Measurements from ENCODE around the gene CFAP97.

Gene CFAP97

DNA sequence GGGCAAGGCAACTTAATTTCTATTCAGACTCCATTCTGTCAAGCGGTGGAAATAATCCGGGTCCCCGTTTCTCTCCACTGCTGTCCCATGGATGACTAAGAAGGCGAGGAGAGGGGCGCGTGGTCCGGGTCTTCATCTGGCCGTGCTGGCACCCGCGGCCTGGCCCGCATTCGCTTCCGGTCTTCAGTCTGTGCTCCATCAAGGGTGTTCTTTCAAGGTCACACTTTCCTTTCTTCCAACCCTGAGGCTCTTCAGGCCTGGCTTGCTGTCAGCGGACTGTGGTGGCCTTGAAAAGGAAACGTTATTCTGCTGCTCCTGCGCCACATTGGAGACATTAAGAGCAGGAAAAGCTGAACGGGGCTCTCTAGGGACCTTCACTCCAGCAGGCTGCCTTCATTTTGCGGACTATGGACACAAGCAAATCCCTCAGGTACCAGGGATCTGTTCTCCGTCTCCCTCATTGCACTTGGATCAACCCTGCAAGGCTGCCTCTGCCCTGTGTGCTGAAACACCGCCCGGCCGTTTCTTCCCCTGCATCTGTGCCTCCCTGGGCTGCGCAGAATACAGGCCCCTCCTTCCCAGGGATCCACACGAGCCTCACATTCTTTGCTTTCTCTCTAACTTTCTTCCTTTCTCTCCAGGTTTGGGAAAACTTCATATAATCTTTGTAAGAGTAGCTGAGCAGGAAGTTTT is 66.4 kb downstream of the CFAP97 start:
- H2BK15ac ChIP-seq (replicated peaks; ENCODE audit: low read depth) = no peak overlapping the region
- H3K56ac ChIP-seq (ENCODE audit: low read length) = no peak overlapping the region
- H3K79me1 ChIP-seq (ENCODE audit: low read length) = no peaks in the 10 kb centered on the region
- H3K4me1 ChIP-seq (ENCODE audit: control insufficient read depth, low read depth, low read length) = no peaks in the 10 kb centered on the region
- H3K79me2 ChIP-seq (ENCODE audit: control insufficient read depth, insufficient read depth, low read length) = no peaks in the 10 kb centered on the region
- no peak overlapping the region for H2BK5ac ChIP-seq (ENCODE audit: low read length)
- no peak overlapping the region for H2BK120ac ChIP-seq (ENCODE audit: low read depth, low read length)
- H3K4ac ChIP-seq (ENCODE audit: low read depth, low read length) = no peak overlapping the region
- H3K18ac ChIP-seq (ENCODE audit: low read length) = no peak overlapping the region
- DNase-seq = no peak
- H3K4me2 ChIP-seq (ENCODE audit: low read length) = no peak overlapping the region
- H2AK5ac ChIP-seq (ENCODE audit: low read length) = no peak overlapping the region
- WGBS (ENCODE audit: extremely low coverage, insufficient coverage, low lambda C conversion rate) = no CpG with 5 or more reads among the region's 24 CpGs
- H4K8ac ChIP-seq (ENCODE audit: low read depth, low read length) = no peak overlapping the region
- no peak overlapping the region for H3K23ac ChIP-seq (ENCODE audit: low read length)
- no peak overlapping the region for H4K5ac ChIP-seq (ENCODE audit: low read length)
- no peaks in the 10 kb centered on the region for H3K27me3 ChIP-seq (ENCODE audit: insufficient read depth, low read length, poor library complexity)
- no peak overlapping the region for H3K9ac ChIP-seq (ENCODE audit: low read length)
- no peaks in the 10 kb centered on the region for H3K36me3 ChIP-seq (ENCODE audit: control insufficient read depth, insufficient read depth, low read length)
- H3K4me3 ChIP-seq (ENCODE audit: low read length) = no peak overlapping the region
- H3K27ac ChIP-seq (ENCODE audit: low read depth, low read length) = no peak overlapping the region

DNA sequence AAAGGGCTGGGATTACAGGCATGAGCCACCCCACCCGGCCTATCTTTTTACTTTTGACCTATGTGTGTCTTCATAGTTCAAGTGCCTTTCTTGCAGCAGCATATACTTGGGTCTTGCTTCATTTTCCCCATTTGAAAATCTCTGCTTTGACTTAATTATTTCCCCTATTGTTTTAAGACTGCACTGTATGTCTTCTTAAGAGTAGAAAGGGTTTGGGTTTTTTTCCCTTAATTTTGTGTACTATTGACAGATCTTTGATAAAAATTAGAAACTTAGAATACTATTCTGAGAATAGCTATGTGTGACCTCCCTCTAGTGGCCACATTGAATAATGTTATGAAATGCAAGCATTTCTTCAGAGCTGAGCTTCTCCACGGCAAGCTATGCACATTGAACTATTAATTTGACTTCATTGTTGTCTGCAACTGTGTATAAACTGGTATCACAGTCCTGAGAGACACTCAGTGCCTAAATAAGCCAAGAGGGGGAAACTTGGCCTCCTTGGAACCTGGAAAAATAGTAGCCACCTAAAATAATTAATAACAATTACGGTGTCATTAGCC is 69.4 kb downstream of the CFAP97 start:
- H3K18ac ChIP-seq (ENCODE audit: low read length) = no peak overlapping the region
- no peak overlapping the region for H2BK5ac ChIP-seq (ENCODE audit: low read length)
- DNase-seq = peak; percentile 61
- no peaks in the 10 kb centered on the region for H3K79me2 ChIP-seq (ENCODE audit: control insufficient read depth, insufficient read depth, low read length)
- H3K4ac ChIP-seq (ENCODE audit: low read depth, low read length) = no peak overlapping the region
- H3K23ac ChIP-seq (ENCODE audit: low read length) = no peak overlapping the region
- no peaks in the 10 kb centered on the region for H3K27me3 ChIP-seq (ENCODE audit: insufficient read depth, low read length, poor library complexity)
- H3K27ac ChIP-seq (ENCODE audit: low read depth, low read length) = no peak overlapping the region
- H4K5ac ChIP-seq (ENCODE audit: low read length) = no peak overlapping the region
- no peak overlapping the region for H3K4me3 ChIP-seq (ENCODE audit: low read length)
- no CpG with 5 or more reads among the region's 3 CpGs for WGBS (ENCODE audit: extremely low coverage, insufficient coverage, low lambda C conversion rate)
- H2BK120ac ChIP-seq (ENCODE audit: low read depth, low read length) = no peak overlapping the region
- no peaks in the 10 kb centered on the region for H3K4me1 ChIP-seq (ENCODE audit: control insufficient read depth, low read depth, low read length)
- H2BK15ac ChIP-seq (replicated peaks; ENCODE audit: low read depth) = no peak overlapping the region
- H3K4me2 ChIP-seq (ENCODE audit: low read length) = no peak overlapping the region
- H2AK5ac ChIP-seq (ENCODE audit: low read length) = no peak overlapping the region
- no peaks in the 10 kb centered on the region for H3K79me1 ChIP-seq (ENCODE audit: low read length)
- H3K56ac ChIP-seq (ENCODE audit: low read length) = no peak overlapping the region
- H3K9ac ChIP-seq (ENCODE audit: low read length) = no peak overlapping the region
- no peak overlapping the region for H4K8ac ChIP-seq (ENCODE audit: low read depth, low read length)
- no peaks in the 10 kb centered on the region for H3K36me3 ChIP-seq (ENCODE audit: control insufficient read depth, insufficient read depth, low read length)

DNA sequence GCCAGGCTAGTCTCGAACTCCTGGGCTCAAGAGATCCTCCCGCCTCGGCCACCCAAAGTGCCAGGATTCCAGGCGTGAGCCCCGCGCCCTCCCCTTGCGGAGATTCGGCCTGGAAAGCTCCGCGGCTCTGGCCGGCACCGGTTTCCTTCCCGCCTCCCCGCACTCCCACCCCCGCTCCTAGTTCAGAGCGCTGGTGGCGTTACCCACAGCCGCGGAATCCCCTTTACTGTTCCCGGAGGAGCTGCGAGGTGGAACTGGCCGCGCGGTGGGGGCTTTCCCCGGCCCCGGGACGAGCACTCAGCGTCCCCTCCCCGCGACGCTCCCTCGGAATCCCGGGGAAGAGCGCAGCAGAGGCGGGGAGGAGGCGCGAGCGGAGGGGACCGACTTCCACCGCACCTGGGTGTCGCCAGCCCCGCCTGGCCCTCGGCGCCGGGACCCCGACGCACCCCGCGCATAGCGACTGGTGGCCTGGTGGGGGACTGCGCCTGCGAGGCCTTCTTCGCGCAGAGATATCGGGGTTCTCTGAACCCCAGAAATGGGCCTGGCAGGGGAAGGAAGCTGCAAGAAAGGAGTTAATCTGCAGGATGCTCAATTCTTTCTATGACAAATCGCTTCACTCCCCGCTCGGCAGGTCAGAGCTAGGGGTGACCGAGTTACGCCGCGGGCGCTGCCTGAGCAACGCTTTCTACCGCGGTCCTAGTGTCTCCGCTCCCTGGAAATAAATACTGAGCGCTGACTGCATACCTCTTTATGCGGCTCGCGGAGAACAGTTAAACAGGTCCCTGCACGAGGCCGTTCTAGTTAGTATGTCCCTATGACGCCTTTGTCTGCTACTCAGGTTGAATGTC is 75.3 kb downstream of the CFAP97 start:
- Histone ChIP-seq H3K4me2 (ENCODE audit: low read length) (peak overlapping the region; percentile 64), H4K8ac (ENCODE audit: low read depth, low read length) (peak overlapping the region; percentile 91), H3K18ac (ENCODE audit: low read length) (peak overlapping the region; percentile 77), H3K23ac (ENCODE audit: low read length) (peak overlapping the region; percentile 89), H3K27ac (ENCODE audit: low read depth, low read length) (peak overlapping the region; percentile 76), H3K4me1 (ENCODE audit: control insufficient read depth, low read depth, low read length) (no peaks in the 10 kb centered on the region), H4K5ac (ENCODE audit: low read length) (no peak overlapping the region), H3K56ac (ENCODE audit: low read length) (peak overlapping the region; percentile 89), H2BK15ac (replicated peaks; ENCODE audit: low read depth) (no peak overlapping the region), H2BK5ac (ENCODE audit: low read length) (no peak overlapping the region), H3K79me1 (ENCODE audit: low read length) (no peaks in the 10 kb centered on the region), H3K4me3 (ENCODE audit: low read length) (peak overlapping the region; percentile 62), H2AK5ac (ENCODE audit: low read length) (no peak overlapping the region), H3K4ac (ENCODE audit: low read depth, low read length) (no peak overlapping the region), H2BK120ac (ENCODE audit: low read depth, low read length) (no peak overlapping the region), H3K36me3 (ENCODE audit: control insufficient read depth, insufficient read depth, low read length) (no peaks in the 10 kb centered on the region), H3K79me2 (ENCODE audit: control insufficient read depth, insufficient read depth, low read length) (no peaks in the 10 kb centered on the region), H3K27me3 (ENCODE audit: insufficient read depth, low read length, poor library complexity) (no peaks in the 10 kb centered on the region), H3K9ac (ENCODE audit: low read length) (peak overlapping the region; percentile 82)
- no CpG with 5 or more reads among the region's 74 CpGs for WGBS (ENCODE audit: extremely low coverage, insufficient coverage, low lambda C conversion rate)
- DNase-seq = peak; percentile 82

DNA sequence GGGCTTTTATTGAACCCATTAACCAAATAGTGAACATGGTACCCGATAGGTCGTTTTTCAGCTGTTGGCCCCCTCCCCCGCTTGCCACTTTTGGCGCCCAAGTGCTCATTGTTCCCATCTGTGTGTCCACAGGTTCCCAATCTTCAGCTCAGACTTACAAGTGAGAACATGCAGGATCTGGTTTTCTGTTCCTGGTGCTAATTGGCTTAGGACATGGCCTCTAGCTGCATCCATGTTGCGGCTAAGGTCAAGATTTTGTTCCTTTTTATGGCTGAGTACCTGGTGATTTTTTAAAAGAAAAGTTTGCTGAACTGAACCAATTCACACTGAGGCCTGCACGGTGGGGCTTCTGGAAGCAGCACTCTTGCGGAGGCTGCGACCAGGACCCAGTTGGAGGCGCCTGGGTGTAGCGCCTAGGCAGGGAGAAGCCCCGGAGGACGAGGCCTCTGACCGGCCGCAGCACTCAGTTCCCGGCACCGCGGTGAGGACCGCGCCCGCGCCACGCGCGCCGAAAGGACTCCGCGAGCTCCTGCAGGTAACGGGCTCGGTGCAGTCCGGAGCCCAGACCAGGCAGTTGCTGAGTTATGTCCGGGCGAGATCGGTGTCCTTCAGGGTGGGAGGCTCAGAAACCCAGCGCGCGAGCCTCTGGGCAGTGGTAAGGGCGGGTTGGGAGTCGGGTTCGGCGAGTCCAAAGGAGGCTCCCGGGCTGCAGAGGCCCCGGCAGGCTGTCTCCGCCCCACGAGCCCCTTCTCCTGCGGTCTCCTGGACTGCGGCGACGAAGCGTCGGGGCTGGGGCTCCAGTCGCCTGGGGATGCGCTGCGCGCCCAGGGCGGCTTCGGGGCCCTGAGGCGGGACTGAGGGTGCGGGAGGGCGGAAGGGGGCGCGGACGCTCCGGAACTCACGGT is 76.5 kb downstream of the CFAP97 start:
- no peak overlapping the region for H2BK15ac ChIP-seq (replicated peaks; ENCODE audit: low read depth)
- no peaks in the 10 kb centered on the region for H3K36me3 ChIP-seq (ENCODE audit: control insufficient read depth, insufficient read depth, low read length)
- no peaks in the 10 kb centered on the region for H3K27me3 ChIP-seq (ENCODE audit: insufficient read depth, low read length, poor library complexity)
- no peaks in the 10 kb centered on the region for H3K79me2 ChIP-seq (ENCODE audit: control insufficient read depth, insufficient read depth, low read length)
- no peaks in the 10 kb centered on the region for H3K4me1 ChIP-seq (ENCODE audit: control insufficient read depth, low read depth, low read length)
- no peak overlapping the region for H3K27ac ChIP-seq (ENCODE audit: low read depth, low read length)
- H3K4me3 ChIP-seq (ENCODE audit: low read length) = peak overlapping the region; percentile 5
- DNase-seq = peak; percentile 57
- peak overlapping the region; percentile 9 for H2BK120ac ChIP-seq (ENCODE audit: low read depth, low read length)
- H3K18ac ChIP-seq (ENCODE audit: low read length) = peak overlapping the region; percentile 91
- H2BK5ac ChIP-seq (ENCODE audit: low read length) = no peak overlapping the region
- no CpG with 5 or more reads among the region's 64 CpGs for WGBS (ENCODE audit: extremely low coverage, insufficient coverage, low lambda C conversion rate)
- no peaks in the 10 kb centered on the region for H3K79me1 ChIP-seq (ENCODE audit: low read length)
- H3K4me2 ChIP-seq (ENCODE audit: low read length) = peak overlapping the region; percentile 35
- H3K4ac ChIP-seq (ENCODE audit: low read depth, low read length) = peak overlapping the region; percentile 93
- no peak overlapping the region for H4K5ac ChIP-seq (ENCODE audit: low read length)
- peak overlapping the region; percentile 80 for H3K23ac ChIP-seq (ENCODE audit: low read length)
- H3K56ac ChIP-seq (ENCODE audit: low read length) = peak overlapping the region; percentile 83
- H2AK5ac ChIP-seq (ENCODE audit: low read length) = no peak overlapping the region
- peak overlapping the region; percentile 70 for H3K9ac ChIP-seq (ENCODE audit: low read length)
- H4K8ac ChIP-seq (ENCODE audit: low read depth, low read length) = no peak overlapping the region

DNA sequence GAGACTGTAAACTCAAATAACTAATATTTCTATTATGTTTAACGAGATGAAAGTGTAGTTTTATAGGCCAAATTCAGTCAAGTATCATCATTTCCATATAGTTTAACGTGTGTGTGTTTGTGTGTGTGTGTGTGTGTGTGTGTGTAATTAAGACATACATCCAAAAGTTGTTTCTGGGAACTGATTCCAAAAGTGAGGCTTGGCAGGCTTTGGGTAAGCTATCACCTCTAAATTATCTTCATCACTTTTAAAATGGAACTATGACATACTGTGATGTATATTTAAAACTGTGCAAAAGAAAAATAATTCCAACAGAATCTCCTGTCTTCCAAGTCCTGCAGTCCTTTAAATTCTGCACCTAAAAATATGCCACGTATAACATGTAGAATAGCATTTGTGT is 79.8 kb downstream of the CFAP97 start:
- Histone ChIP-seq H3K18ac (ENCODE audit: low read length) (no peak overlapping the region), H3K79me2 (ENCODE audit: control insufficient read depth, insufficient read depth, low read length) (no peaks in the 10 kb centered on the region), H2BK15ac (replicated peaks; ENCODE audit: low read depth) (no peak overlapping the region), H4K8ac (ENCODE audit: low read depth, low read length) (no peak overlapping the region), H3K27ac (ENCODE audit: low read depth, low read length) (no peak overlapping the region), H3K56ac (ENCODE audit: low read length) (no peak overlapping the region), H2BK120ac (ENCODE audit: low read depth, low read length) (no peak overlapping the region), H2BK5ac (ENCODE audit: low read length) (no peak overlapping the region), H2AK5ac (ENCODE audit: low read length) (no peak overlapping the region), H3K36me3 (ENCODE audit: control insufficient read depth, insufficient read depth, low read length) (no peaks in the 10 kb centered on the region), H3K4me1 (ENCODE audit: control insufficient read depth, low read depth, low read length) (peaks cover 6% of the 10 kb centered on the region), H3K23ac (ENCODE audit: low read length) (no peak overlapping the region), H3K79me1 (ENCODE audit: low read length) (no peaks in the 10 kb centered on the region), H3K9ac (ENCODE audit: low read length) (no peak overlapping the region), H3K4ac (ENCODE audit: low read depth, low read length) (no peak overlapping the region), H4K5ac (ENCODE audit: low read length) (no peak overlapping the region), H3K4me3 (ENCODE audit: low read length) (no peak overlapping the region), H3K27me3 (ENCODE audit: insufficient read depth, low read length, poor library complexity) (no peaks in the 10 kb centered on the region), H3K4me2 (ENCODE audit: low read length) (no peak overlapping the region)
- no CpG with 5 or more reads among the region's 3 CpGs for WGBS (ENCODE audit: extremely low coverage, insufficient coverage, low lambda C conversion rate)
- no peak for DNase-seq
